ENCODE measurements around the gene SH3TC2.

DNA sequence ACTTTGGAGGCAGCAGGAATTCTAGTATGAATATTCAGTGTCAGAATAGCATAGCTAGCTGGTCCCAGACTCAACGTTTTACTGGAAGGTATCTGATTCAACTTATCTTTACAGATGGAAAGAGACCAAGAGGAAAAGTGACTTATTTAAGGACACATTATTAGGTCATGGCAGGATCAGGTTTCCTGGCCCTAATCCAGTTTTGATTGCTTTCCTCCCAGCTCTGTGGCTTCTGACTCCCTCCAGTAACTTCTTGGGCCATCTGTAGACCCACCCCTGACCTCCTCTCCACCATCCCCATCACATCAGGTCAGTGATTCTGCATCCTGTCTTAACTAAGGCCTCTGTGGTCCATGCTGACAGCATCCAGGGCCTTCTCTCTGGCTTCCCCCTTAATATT is 38.4 kb downstream of the SH3TC2 start:
- no peak for TF ChIP-seq CTCF (IDR thresholded peaks at IDR 0.05)
- no peak for TF ChIP-seq POLR2A (IDR thresholded peaks at IDR 0.05)

Measured in breast epithelium (tissue), 3 donors.